MV-4-11 (cell line): ENCODE results near the gene PHF2.

ENCODE experiments used
- DNase-seq: peaks from one replicate; lab custom pipeline; 2025; lab: John Stamatoyannopoulos, UW

The PHF2 gene

DNA sequence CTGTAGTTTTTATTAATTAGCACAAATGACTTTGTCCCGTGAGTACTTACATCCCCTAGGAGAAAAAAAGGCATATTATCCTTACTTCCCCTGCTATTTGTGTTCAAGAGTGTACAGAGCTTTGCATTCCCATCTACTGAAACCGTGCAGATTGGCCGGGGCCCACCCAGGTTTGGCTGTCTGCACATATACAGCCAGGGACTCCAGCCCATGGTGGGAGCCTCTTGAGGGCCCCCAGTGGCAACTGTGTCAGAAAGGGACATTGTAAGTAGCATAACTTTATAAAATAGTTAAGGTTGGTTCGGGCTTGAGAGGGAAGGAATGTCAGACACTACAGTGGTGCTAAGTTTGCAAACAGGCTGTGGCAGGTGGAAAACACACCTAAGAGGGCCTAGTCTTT is 24.7 kb downstream of the PHF2 start:
- no peak for DNase-seq

GRCh38 chr9:93601666-93602065 is 25.3 kb downstream of the PHF2 start:
- DNase-seq: no peak

DNA sequence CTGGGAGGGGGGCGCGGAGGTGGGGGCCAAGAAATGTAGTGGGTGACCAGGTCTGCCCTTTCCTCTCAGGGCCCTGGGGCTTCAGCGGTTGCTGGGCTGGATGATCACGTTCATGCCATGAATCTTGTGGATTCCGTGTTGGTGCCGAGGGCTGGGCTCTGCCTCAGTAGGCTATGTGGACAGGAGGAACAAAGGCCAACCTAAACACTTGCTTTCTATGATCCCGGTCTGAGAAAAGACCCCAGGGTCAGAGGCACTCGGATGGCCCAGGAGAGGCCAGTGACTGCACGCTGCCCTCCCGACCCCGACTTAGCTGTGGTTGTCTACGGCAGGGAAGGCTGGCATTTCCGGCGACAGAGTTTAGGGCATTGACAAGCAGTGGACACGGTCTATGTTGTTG is 26.6 kb downstream of the PHF2 start:
- no peak for DNase-seq

DNA sequence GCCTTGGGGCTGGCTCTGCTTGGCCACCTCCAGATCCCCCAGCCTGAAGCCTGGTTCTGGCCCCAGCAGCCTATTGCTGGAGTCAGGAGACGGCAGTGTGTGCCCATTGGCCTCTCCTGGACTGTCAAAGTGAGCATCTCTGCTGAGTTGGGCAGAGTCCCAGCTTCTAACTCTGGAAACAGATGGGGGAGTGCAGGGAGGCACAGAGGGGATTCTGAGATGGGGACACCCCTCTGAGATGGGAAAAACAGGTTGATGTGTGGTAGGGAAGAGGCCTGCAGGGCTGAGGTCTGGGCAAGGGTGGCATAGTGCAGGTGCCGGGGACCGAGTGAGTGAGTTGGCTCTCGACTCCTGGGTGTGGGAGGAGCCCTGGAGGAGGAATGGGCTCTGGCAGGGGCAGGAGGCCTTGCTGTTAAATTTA is 27.5 kb downstream of the PHF2 start:
- DNase-seq: no peak

DNA sequence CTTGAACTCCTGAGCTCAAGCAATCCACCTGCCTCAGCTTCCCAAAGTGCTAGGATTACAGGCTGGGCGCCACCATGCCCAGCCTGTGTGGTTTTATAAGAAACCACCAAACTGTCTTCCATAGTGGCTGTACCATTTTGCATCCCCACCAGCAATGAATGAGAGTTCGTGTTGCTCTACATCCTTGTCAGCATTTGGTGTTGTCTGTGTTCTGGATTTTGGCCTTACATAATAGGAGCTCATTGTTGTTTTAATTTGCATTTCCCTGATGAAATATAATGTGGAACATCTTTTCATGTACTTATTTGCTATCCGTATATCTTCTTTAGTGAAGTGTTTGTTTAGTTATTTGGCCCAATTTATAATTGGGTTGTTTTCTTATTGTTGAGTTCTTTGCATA is 29.8 kb downstream of the PHF2 start:
- no peak for DNase-seq

DNA sequence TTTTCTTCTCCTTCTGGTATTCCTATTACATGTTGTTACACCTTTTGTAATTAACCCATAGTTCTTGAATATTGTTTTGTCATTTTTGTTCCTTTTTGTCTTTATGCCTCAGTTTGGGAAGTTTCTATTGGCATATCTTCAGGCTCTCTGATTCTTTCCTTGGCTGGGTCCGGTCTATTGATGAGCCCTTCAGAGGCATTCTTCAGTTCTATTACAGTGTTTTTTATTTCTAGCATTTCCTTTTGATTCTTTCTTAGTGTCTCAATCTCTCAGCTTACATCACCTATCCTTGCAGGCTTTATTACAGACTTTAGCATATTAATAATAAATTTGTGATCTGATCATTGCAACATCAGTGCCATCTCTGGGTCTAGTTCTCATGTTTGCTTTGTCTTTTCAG is 33.8 kb downstream of the PHF2 start:
- DNase-seq: no peak

DNA sequence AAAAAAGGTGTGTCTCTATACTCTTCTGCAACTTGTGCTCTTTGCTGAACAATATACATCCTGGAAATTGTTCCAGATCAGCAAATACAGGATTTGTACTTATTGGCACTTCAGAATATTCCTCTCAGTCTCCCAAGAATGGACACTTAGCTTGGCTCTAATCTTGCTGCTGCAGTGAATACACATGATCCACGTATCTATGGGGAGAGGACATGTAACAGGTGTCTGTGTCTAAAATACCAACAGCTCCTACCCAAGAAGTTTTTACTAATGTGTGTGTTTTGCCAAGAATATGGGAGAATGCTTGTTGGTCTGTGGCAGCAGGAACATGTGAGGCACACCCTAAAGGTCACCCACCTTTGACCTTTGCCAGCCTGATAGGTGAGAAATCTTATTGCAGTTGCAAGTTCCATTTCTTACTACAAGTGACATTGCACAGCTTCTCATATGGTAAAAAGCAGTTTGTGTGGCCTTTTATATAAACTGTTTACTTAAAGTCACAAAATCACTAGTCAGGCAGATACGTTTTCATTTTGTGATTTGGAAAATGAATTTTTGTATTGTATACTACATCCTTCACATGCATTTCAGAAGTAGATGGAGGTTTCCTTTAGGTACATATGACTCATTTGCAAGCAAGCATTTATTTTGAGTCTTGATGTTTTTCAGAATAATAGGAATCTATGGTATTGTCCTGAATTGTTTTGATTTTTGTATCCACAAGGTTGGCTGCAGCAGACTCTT is 35.8 kb downstream of the PHF2 start:
- DNase-seq: no peak

- DNase-seq: peak; percentile 24
Measured at GRCh38 chr9:93612796-93613154, 36.4 kb downstream of the PHF2 start.

GRCh38 chr9:93613174-93613573 is 36.8 kb downstream of the PHF2 start:
- DNase-seq: no peak

- DNase-seq: no peak
Measured at GRCh38 chr9:93613791-93614190, 37.4 kb downstream of the PHF2 start.

GRCh38 chr9:93614830-93615468 is 38.6 kb downstream of the PHF2 start:
- no peak for DNase-seq

DNA sequence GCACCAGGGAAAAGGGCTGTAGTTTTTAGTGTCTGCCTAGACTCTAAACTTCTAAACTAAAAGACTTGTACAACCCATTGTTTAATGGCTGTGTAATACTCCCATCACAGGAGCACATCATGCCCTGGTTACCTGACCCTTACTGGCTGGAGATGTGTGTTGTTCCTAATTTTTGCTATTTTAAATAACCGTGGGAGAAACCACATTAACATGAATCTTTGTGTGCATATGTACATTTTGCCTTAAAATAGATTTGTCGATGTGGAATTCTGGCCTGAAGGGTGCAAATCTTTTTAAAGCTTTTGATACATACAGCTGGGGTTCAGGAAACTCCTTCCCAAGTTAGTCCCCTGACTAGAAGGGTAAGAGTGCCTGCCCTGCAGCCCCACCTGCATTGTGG is 39.7 kb downstream of the PHF2 start:
- no peak for DNase-seq

GRCh38 chr9:93617273-93617672 is 40.9 kb downstream of the PHF2 start:
- DNase-seq: no peak

DNA sequence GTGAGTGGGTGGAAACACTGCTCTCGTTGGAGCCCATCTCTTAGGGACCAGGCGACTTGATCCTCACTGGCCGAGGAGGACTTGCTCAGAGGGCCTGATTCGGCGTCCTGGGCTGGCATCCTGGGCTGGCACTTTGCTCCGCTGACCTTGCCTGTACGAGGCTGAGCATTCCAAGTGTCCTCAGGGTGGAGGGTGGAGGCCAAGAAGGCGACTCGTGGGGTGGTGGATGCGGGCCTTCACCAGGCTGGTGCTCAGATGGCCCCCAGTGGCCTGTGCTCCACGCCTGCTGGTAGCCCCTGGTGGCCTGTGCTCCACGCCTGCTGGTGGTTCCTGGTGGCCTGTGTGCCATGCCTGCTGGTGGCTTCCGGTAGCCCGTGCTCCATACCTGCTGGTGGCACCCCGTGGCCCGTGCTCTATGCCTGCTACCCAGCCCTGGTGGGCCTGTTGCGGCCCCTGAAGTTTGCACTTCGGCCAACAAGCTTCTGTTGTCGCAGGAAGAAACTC is 42.9 kb downstream of the PHF2 start:
- no peak for DNase-seq

GRCh38 chr9:93620041-93620506 is 43.7 kb downstream of the PHF2 start:
- no peak for DNase-seq

DNA sequence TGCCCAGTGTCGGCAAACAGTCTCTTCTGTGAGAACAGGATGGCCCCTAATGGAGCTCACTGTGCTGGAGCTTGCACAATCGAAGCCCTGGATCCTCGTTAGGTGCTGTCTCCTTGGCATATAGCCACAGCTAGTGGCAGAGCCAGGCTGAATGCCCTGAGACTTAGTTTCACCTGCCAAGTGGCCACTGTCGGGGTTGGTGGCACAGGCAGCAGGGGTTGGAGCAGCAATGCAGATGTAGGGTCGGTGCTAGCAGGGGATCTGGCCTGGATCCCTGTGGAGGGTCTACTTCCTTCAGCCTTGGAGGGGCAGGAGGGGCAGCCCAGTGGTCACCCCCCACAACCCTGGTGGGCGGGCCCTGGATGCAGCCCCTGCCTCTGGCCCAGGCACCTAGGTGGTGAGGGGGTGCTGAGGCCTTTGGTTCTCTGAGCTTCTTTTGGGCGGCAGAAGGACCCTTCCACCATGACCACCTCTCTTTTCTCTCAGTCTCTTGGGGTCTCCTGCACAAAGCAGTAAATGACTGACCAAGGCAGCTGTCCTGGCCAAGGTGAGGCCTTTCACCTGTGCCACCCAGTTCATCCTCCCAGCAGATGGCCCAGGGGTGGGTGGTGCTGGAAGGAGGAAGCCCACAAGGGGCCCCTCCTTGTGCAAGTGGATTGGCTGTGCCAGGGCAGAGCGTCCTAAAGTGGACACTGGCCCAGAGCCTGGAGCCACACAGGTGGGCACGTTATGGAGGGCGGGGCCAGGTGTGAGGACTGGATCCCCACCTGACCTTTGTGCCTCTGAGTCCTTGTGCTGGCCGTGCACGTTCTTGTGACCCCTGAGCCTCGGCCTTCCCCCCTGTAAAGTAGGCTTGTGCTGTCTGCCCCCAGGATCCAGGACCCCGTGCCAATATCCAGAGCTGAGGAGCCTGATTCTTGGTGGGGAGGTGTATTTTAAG is 44.8 kb downstream of the PHF2 start:
- DNase-seq: no peak

DNA sequence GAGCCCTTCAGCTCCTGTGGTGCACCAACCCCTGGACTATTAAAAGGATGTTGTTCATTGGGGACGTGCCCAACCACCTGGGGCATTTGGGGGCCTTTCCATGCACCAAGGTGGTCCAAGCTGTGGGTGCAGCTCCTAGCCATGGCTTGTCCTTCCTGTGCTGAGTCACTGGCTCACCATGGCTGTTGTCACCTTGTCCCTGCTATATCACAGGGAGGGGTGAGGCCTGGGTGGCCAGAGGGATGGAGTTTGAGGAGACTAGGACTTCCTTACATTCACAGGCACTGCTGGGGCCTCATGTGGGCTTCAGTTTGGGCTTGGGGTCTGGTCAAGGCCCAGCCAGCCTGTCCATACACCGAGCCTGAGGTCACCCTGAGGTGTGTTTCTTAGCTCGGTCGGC is 45.5 kb downstream of the PHF2 start:
- no peak for DNase-seq

- DNase-seq: no peak
Measured at GRCh38 chr9:93622691-93623090, 46.3 kb downstream of the PHF2 start.

DNA sequence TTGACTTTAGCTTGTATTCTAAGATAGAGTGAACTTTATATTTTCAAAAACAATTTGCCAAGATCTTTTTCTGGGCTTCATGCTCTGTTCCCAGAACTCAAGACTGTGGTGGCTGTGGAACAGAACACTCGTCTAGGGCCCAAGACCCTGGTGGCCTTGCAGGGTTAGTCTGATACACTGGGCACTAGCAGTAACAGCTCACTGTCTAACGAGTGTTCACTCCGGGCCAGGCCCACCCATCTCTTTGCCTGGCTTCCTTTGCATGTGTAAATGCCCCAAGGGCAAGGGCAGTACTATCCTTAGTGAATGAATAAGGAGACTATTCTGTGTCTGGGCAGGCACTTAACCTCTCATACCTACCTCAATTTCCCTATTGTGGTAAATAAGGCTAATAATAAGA is 47.4 kb downstream of the PHF2 start:
- no peak for DNase-seq

GRCh38 chr9:93624431-93624834 is 48.0 kb downstream of the PHF2 start:
- DNase-seq: no peak

DNA sequence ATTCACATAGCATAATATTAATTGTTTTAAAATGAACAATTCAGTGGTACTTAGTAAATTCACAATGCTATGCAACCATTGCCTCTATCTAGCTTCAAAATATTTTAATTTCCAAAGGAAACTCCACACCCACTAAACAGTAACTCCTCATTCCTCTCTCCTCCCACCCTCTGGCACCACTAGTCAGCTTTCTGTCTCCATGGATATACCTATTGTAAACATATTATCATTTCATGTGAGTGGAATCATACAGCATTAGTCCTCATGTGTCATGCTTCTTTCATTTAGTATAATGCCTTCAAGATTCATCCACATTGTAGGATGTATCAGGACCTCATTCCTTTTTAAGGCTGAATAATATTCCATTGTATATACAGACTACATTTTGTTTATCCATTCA is 48.6 kb downstream of the PHF2 start:
- DNase-seq: no peak

GRCh38 chr9:93629920-93630319 is 53.5 kb downstream of the PHF2 start:
- DNase-seq: no peak
